ENCODE data around the gene AEN.
"Not testable (repeated sequence)": the region's sequence is repeated elsewhere in the genome, so short reads cannot be mapped to it uniquely, and the experiment has no call there.

AEN gene

DNA sequence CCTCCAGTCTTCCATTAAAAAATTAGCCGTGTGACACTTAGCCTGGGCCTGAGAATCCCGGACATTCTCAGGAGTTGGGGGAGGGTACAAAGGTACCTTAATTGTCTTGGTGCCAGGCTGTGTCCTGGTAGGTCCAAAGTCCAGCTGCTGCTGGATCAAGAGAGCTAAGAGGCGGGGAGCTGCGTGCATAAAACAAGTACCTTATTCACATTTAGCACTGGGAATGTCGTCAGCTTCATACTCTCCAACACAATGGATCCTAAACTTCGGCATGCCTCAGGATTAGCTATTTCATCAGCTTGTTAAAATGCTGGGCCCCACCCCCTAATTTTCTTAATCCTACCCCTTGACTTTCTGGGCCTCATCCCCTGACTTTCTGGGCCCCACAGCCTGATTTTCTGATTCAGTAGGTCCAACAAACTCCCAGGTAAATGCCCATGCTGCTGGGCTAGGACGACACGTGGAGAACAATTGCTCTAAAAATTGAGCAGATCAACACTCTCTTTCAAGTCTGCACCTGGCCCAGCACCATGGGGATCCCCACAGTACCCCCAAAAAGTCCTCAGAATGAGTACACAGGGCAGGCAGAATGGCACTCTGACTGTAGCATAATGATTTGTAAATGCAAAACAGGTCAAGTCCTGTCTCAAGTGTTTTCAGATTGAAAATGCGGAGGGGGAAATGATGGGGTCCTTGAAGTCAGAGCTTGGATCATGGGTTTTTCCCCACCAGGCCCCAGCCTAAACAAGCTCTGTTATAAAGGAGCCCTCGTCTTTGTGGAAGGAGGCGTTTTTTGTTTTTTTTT lies 5.6 kb upstream of the AEN start:
- no peak for DNase-seq

DNA sequence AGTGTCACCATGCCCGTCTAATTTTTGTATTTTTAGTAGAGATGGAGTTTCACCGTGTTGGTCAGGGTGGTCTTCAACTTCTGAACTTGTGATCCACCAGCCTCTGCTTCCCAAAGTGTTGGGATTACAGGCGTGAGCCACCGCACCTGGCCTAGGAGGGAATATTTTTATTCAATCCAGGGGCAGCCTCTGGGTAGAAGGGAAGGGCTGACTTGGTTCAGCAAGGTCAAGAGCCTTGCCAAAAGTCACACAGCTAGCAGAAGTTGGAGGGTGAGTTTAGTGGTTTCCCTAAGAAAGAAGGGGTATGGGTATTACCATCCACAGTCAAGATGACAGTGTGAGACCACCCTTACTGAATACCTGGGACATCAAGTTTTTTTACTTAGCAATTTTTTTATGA lies 4.9 kb upstream of the AEN start:
- no peak for DNase-seq

DNA sequence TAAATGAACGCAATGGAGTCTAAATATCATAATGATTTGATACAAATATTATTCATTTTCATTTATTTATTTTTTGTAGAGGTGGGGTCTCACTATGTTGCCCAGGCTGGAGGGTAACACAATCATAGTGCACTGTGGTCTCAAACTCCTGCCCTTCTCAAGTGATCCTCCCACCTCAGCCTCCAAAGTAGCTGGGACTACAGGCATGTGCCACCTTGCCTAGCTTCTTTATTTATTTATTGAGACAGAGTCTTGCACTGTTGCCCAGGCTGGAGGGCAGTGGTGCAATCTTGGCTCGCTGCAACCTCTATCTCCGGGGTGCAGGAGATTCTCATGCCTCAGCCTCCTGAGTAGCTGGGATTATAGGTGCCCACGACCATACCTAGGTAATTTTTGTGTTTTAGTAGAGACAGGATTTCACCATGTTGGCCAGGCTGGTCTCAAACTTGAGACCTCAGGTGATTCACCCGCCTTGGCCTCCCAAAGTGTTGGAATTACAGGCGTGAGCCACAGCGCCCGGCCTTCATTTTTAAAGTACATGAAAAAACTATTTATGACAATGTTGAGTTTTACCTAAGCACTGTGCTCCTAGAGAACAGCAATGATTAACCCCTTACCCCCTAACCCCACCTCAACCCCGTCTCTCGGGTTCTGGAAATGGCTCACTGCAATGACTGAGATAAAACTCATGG lies 4.0 kb upstream of the AEN start:
- DNase-seq = no peak

DNA sequence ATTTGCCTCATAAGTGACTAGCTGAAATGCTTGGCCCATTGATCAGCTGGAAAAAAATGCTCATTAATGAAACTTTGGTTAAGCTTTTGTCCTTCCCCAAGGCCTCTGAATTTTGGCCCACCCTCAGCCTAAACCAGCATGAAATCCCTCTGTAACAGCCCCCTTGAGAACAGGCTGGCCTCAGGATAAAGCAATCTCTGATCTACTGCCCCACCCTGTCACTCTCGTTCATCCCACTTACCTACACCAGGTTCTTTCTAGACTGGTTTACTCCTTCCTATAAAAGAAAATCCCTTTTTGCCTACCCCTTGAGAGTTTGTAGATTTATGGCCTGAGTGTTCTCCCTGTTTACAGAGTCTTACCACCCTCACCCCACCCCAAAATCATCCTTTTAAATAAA lies 3.4 kb upstream of the AEN start:
- DNase-seq = no peak

DNA sequence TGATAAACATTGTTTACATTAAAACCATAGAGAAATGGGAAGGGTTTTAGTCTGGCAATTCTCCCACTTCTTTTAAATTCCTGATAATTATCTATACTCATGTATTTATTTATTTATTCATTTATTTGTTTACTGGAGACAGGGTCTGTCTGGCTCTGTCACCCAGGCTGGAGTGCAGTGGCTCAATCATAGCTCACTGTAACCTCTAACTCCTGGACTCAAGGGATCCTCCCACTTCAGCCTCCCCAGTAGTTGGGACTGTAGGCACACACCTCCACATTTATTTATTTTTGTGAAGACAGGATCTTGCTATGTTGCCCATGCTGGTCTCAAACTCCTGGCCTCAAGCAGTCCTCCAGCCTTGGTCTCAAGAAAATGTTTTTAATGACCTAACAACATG lies 2.5 kb upstream of the AEN start:
- no peak for DNase-seq

DNA sequence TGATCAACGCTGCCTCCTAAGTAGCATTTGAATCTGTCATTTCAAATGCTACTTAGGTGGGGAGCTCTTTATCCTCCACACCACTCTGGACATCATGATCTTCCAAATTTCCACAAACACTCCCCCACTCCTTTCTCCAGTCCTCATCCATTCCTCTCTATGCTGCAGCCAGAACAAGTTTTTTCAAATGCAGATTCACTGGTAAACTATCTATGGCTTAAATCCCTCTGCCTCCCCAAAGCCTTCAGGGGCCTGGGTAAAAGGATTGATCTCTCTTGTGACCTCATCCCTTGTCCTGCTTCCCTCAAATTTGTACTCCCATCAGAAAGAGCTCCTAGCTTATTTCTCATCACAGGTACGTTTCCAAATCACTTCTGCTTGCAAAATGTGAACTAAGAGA lies 1.3 kb upstream of the AEN start:
- DNase-seq = no peak

DNA sequence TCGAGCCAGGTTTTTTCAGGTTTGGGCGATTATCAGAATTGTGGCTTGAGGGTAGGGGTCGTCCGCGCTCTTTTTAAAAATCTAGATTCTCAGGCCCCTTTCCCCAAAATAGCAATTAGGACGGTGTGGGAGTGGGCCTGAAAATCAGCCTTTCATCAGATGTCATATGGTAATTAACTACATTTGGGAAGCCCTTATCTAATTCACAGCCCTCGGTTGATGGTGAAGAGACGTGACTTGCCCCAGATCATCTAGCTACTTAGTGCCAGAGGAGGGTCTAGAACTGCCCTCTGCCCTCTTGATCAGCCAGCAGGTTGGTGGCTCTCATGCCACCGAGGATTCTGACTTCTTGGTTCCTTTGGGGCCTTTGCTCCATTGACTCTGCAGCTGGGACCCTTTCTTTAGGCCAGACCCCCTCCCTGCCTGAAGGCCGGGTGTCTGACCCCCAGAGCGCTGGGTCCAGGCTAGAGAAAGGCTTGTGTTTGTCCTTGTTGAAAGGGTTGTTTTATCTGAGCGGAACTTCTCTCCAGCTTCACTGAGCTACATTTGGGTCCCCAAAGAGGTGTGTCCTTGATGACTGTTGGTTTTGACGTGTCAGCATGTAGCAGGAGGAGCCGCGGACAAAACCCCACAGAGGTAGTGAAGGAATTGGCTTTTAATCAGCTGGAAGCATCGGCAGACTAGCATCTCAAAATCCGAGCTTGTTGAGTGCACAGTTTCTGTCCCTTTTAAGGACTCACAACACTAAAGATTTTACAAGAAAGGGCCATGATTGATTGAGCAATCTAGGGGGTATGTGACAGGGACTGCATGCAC lies 857 bp downstream of the AEN start:
- no peak for DNase-seq

DNA sequence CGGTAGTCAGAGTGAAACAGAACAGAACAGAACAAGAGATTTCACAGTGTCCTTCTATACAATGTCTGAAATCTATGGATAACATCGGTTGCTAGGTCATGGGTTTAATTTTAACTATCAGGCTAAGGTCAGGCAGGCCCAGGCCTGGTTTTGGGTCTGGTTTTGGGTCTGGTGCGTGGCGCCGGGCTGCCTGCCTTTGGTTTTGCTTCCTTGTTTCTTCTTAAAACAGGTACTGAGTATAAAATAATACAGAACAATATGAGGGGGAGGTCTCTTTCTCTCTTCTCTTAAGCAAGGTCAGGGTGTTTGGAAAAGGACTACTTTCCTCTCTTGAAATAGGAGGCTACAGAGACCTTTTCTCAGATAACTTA lies 1.4 kb downstream of the AEN start:
- no peak for DNase-seq

DNA sequence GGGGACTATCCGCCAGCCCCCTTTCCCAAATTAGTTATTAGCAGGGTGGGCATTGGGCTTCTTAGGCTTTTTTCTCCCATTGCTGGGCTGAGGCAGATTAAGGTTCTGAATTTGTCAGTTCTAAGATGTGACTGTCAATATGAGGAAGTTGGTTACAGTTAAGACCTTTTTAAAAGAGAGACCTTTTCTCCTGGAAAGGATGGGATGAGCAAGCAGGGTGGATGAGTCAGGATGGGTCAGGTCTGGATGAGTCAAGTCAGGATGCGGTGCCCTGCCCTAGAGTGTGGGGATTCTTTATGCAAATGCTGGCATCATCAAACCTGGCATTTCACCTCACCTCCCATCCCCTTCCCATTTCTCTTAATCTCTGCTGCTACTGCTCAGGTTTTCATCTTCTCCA lies 1.9 kb downstream of the AEN start:
- peak; percentile 47 for DNase-seq

DNA sequence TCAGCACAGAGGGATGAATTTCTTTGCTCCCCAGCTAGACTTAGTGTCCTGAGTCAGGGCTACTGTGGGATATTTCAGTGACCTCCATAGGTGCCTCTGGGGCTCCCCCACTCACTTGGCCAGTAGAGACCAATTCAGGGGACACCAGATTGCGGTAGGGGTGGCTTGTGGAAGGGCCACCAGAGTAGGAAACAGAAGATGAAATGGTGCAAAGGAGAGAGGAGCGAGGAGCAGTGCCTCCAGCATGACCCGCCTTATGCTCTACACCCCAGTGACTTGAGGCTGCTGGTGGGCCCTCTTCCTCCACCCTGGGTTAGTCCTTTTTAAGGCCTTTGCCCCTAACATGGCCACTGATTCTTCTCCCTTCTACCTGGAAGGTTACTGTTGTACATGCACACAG lies 2.5 kb downstream of the AEN start:
- no peak for DNase-seq

DNA sequence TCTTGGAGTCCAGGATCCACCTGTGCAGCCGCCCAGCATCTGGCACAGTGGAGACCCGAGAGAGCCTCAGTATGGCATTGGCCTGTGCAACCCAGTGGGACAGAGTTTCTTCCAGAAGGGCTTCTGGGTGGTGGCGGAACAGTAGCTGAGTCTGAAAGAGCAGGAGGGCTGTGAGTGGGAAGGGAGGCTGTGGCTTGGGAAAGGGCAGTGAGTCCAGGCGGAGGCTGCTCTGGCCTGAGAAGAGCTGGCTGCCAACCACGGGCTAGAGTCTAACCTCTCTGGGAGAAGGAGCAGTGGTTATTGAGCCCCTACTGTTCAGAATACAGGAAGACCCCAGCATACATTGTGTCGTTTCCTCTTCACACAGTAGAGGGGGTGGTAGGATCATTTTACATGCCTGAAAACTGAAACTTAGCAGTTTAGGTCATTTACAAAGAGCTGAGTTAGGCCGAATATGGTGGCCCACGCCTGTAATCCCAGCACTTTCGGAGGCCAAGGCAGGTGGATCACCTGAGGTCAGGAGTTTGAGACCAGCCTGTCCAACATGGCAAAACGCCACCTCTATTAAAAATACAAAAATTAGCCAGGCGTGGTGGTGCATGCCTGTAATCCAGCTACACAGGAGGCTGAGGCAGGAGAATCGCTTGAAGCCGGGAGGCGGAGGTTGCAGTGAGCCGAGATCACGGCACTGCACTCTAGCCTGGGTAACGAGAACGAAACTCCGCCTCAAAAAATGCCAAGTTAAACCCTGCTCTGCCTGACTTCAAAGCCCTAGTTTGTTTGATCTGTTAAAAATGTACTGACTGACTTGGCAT lies 3.2 kb downstream of the AEN start:
- no peak for DNase-seq

DNA sequence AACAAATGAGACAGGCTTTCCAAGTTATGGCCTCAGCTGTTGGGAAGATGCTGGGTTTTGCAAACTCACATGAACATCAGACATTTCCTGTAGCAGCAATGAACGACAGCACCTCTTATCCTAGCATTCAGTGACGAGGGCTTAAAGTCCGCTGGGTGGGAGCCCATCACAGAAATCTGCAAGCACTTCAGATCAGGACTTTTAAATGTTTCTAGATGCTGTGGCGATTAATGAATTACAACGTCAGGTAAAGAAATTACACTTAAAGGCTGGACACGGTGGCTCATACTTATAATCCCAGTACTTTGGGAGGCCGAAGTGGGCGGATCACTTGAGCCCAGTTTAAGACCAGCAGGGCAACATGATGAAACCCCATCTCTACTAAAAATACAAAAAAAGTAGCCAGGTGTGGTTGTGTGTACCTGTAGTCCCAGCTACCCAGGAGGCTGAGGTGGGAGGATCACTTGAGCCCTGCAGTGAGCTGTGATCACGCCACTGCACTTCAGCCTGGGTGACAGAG lies 3.9 kb downstream of the AEN start:
- no peak for DNase-seq

DNA sequence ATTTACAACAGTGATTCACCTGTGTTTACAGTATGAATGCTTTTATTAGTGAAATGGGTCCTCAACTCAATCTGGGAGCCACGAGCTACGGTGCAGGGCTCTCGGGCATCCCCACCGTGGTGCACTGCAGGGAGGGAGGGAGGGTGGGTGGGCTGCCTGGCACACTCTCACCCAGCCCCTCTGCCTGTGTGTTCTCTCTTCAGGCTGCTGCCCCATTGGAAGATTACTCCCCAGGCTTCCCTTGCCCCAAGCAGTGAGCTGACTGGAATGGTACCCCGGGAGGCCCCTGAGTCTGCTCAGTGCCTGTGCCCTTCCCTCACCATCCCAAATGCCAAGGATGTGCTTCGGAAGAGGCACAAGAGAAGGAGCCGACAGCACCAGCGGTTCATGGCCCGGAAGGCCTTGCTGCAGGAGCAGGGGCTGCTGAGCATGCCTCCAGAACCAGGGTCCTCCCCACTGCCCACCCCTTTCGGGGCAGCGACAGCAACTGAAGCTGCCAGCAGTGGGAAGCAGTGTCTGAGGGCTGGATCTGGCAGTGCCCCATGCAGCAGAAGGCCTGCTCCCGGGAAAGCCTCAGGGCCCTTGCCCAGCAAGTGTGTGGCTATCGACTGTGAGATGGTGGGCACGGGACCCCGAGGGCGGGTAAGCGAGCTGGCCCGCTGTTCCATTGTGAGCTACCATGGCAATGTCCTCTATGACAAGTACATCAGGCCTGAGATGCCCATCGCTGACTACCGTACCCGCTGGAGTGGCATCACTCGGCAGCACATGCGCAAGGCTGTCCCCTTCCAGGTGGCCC lies 5.0 kb downstream of the AEN start:
- no peak for DNase-seq

DNA sequence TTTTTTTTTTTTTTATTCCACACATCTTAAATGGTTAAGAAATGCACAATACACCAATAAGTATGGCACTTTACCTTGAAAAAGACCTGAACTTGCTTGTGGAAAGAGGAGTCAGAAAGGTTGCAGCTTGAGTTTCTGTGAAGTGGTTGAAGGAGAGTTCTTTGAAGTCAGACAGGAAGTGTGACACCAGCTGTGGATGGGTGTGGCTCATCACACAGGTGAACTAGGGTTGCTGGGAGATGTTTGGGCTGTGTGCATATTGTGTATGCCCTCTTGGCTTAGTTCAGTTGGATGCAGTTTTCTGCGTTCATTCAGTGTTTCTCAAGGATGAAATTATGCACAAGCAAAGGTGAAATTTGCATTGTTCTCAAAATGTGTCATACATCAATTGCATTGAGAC lies 6.3 kb downstream of the AEN start:
- no peak for DNase-seq

DNA sequence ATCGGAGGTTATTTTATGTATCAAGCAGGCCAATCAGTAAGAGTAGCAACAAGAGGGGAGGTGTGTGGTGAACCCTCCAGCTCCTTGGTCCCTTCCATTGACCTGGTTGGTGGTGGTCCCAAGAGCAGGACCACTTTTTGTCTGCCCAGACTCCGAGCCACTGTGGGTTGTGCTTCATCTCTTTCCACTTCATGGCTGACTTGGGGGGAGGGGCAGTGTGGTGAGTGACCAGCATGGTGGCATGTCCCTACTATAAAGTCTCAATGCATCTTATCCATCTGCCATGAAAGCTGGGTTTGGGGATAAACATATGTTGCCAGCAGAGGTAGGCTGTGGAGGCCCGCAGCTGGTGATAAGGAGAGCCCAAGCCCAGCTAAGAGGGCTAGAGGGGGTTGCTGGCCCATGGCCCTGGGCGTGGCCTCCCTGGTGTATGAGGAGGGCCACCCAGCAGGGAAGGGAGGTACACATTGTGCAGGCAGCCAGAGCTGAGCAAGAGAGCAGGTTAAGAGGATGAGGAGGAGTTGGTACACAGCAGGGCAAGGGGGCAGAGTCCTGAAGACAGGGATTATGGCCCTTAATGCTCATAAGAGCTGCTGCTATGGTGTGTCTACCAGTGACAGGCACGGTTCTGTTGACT lies 7.0 kb downstream of the AEN start:
- no peak for DNase-seq

DNA sequence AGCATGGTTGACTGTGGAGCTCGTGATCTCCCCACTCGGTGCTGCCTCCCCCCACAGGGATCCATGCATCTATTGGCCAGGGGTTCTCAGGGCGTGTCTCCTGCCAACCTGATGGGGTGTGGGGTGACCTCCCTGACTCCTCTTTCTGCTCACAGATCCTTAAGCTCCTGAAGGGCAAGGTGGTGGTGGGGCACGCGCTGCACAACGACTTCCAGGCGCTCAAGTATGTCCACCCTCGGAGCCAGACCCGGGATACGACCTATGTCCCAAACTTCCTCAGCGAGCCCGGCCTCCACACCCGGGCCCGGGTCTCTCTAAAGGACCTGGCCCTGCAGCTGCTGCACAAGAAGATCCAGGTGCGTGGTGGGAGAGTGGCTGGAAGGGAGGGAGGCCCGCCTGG lies 7.9 kb downstream of the AEN start:
- no peak for DNase-seq

DNA sequence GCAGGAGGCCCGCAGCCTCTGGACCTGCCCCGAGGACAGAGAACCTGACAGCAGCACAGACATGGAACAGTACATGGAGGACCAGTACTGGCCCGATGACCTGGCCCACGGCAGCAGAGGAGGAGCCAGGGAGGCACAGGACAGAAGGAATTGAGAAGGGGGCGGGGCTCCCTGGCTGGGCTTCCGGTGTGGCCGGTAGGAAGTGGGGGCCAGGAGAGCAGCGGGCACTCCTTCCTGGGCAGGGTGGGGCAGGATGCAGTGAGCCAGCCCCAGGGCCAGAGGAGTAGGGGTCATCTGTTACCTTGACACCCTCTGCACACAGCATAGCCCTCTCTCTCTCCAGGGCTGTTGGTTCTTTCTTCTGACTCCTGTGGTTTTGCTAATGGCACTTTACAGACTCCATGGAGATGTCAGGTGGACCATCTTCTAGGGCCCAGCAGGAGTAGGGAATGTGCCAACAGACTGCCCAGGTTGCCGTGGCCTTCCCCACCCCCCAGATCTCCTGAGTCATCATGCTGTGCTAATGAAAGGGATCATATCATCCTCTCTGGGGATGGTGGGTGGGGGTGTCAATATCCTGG lies 9.1 kb downstream of the AEN start:
- DNase-seq = no peak

DNA sequence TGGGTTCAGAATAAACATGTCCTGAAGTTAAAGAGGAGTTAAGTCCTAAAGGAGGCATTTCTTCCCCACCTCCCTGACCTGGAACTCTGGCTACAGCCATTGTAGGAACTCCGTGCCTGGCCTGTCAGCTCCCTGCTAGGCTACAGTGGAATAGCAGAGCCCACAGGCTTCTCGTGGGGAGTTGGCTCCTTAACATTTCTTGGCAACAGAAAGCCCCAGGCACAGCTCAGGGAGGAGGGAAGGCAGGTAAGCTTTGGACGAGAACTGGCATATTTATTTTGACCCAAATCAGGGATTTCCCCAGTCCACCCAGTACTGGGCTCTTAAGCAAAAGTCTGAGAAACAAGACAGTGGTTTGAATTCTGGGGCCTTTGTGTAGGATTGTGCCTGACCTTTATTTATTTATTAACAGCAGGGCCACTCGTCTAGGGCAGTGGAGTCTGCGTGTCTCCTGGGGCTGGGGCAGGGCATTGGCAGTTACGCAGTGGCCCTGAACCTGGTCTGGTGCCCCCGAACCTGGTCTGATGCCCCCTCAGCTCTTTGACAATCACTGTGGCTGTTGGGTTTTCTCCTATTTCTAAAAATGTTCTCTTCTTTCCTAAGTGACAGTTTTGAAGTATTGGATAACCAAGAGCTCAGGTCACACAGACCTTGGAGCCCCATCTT lies 9.8 kb downstream of the AEN start:
- no peak for DNase-seq

DNA sequence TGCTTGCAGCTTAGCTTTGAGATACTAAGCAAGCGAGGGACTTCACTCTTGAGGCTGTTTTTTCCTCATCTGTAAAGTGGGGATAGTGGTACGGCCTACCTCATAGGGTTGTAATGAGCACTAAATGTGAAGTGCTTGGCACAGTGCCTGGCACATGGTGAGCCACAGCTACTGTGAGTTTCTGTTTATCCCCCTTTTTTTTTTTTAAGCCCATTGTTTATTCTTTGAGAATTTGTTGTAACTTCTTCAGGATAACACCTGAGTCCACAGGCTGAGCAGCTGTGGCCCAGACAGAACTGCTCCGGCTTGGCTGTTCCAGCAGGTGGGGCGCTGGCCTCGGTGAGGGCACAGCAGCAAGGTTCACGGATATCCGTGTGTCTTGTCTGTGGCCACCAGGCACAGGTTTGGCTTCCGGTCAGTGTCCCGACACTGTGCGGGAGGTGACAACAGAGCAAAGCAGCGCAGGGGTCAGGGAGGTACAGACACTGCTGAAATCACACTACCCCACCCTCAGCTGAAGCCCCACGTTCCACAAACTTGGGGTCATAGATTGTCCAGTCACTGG lies 10.4 kb downstream of the AEN start:
- no peak for DNase-seq

DNA sequence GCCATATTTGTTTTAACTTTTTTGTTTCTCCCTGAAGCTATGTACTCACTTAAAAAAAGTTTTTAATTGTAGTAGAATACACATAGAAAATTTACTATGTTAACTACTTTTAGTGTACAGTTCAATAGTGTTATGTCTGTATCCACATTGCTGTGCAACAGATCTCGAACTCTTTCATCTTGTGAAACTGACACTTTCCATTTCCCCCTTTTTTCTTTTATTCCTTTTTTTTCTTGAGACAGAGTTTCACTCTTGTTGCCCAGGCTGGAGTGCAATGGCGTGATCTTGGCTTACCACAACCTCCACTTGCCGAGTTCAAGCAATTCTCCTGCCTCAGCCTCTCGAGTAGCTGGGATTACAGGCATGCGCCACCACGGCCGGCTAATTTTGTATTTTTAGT lies 11.7 kb downstream of the AEN start:
- not testable (repeated sequence) for DNase-seq
